Cortex of kidney (tissue), 1 donor: Measurements from ENCODE around the gene PDE4D.
"Not testable (repeated sequence)": the region's sequence is repeated elsewhere in the genome, so short reads cannot be mapped to it uniquely, and the experiment has no call there.

Experiments used
- DNase-seq: peaks from one replicate; lab custom pipeline; 2025; lab: John Stamatoyannopoulos, UW

PDE4D gene

GRCh38 chr5:59471463-59471862 lies 422.1 kb downstream of the PDE4D start:
- no peak for DNase-seq

DNA sequence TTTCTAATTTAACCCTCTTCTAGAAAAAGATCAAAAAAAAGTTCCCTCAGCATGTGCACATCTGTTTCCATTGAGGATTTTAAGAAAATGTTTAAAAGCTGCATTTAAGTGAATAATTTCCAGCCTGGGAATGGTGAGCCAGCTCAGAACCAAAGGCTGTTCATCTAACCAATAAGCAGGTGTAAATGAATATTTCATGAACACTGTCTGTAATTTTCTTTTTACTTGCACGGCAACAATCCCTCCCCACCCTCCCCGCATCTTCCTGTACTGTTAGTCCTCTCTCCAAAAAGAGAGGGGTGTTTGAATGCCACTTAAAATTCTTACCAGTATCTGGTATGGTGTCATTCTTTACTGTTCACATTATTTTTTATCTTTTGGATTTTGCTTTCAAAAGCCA lies 425.6 kb downstream of the PDE4D start:
- no peak for DNase-seq

DNA sequence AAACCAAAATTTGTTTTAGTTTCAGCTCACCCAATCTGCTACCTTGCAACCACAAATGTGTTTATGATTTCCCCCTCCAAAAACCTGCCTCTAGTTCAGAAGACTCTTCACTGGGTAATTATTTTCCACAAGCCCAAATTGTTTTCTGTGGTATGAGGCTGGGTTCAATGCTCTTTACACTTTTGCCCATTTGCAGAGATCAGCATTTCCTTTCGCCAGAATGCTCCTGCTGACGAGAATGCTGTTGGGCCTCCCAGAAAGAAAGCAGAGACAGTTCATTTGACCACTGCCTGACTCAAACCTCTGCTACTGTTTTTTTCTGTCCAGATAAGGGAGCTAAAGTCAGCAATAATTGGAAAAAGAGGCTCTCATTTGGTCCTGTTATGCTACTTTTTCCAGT lies 427.3 kb downstream of the PDE4D start:
- no peak for DNase-seq

DNA sequence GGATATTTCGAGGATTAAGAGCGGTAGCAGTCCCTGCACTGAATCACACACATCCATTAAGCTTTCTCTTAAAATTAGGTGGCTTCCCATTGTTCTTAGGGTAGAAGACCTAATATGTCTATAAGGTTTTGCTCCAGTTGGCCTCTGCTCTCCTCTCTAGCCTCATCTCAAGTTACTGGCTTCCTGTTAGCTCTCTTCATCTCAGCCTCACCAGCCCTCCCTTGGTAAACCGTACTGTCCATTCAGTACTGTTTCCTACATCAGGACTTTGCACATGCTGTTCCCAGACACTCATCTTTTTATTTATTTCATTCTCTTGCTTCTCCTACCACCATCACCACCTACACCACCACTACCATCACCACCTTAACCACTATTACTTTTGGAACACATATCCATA lies 428.6 kb downstream of the PDE4D start:
- DNase-seq: no peak

DNA sequence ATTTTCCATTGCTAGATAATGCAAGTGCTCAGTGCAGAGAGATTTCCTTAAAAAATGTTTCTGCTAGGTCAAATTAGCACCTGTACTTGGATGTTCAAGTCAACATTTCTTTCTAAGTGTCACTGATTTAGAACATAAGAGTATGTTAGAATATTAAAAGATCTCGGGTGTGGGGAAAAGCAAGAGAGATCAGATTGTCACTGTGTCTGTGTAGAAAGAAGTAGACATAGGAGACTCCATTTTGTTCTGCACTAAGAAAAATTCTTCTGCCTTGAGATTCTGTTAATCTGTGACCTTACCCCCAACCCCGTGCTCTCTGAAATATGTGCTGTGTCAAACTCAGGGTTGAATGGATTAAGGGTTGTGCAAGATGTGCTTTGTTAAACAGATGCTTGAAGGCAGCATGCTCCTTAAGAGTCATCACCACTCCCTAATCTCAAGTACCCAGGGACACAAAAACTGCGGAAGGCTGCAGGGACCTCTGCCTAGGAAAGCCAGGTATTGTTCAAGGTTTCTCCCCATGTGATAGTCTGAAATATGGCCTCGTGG lies 429.8 kb downstream of the PDE4D start:
- DNase-seq: not testable (repeated sequence)

DNA sequence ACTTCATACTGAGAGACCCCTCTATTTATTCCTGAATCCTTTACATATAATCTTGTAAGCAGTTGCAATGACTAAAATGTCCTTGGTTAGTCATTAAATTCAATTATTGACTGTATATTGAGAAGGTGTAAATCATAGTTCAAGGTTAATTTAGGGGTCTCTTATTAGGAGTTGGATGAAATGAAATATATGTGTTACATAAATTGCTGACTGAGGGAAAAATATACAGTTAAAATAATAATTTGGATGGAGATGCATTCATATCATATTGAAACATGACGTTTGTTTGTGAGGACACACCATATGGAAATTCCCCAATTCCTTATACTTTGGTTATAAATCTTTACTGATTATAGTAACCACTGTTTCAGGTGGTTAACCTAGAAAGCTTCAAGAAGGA lies 430.6 kb downstream of the PDE4D start:
- DNase-seq: no peak

GRCh38 chr5:59460368-59461153 lies 433.0 kb downstream of the PDE4D start:
- no peak for DNase-seq

- no peak for DNase-seq
Observed at GRCh38 chr5:59458966-59459729, 434.4 kb downstream of the PDE4D start.

GRCh38 chr5:59458321-59458720 lies 435.2 kb downstream of the PDE4D start:
- DNase-seq: no peak

- DNase-seq: no peak
Observed at GRCh38 chr5:59449905-59450644, 443.5 kb downstream of the PDE4D start.

DNA sequence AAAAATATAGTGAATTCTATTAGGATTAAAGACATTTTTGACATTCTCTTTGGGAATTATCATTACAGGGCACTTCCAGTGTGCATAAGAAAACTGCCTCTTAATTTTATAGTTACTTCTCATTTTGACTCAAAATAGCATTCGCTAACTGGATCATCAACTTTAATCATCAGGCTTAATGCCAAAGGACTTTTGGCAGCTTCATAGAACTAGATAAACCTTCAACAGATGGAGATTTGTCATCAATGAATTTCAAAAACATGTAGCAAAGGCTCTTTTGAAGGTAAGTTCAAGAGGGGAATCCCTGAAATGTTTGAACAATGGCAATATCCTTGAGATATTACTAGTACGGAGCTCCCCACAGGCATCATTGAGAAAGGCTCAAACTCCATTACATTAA lies 447.2 kb downstream of the PDE4D start:
- DNase-seq: no peak

DNA sequence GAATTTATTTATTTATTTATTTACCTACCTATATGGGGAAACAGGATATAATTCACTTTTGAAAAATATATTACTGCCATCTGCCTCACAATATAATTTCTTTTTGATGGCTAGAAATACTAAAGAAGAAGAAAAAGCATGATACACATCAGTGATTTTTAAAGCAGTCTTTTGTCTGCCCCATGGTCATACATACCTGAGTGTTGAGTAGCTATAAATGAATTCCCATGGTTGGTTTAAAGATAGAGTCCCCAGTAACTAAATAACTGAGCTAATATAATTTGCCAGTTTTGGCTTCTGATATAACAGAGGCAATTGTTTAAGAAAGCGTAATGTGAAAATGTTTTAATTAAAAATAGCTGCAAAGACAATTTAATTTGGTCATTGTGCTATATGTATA lies 447.8 kb downstream of the PDE4D start:
- no peak for DNase-seq

DNA sequence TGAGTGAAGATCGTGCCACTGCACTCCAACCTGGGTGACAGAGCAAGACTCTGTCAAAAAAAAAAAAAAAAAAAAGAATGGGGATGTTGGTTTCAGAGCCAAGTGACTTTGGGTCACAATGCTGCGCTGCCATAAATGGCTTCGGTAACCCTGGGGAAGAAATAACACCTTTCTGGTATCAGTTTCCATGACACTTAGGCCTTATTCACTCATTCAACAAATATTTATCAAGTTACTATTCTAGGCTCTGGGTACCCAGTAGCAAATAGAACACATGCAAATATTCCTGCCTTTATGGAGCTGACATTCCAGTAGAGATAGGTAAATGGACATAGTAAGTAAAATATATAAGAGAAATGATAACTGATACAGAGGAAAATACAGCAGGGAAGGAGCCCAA lies 454.2 kb downstream of the PDE4D start:
- DNase-seq: no peak

GRCh38 chr5:59437176-59437575 lies 456.4 kb downstream of the PDE4D start:
- no peak for DNase-seq

- DNase-seq: no peak
Observed at GRCh38 chr5:59436364-59437148, 457.0 kb downstream of the PDE4D start.

GRCh38 chr5:59433174-59433573 lies 460.4 kb downstream of the PDE4D start:
- no peak for DNase-seq

GRCh38 chr5:59430066-59430685 lies 463.4 kb downstream of the PDE4D start:
- DNase-seq: no peak

DNA sequence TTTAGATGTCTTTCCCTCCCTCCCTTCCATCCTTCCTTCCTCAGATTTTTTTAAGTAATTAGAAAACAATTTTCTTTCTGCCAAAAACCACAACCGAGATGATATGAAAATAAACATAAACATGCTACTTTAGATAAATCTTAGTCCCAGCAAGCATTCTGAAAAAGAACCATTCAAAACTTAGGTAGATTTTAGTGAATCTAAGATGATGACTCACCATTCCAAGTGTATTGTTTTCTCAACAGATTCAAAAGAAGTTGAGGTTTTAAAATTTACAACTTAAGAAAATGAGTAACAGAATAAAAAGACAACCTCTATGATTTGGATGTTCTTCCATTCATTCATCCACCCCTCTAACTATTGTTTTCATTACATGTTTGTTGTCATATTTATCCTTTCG lies 465.1 kb downstream of the PDE4D start:
- DNase-seq: no peak

DNA sequence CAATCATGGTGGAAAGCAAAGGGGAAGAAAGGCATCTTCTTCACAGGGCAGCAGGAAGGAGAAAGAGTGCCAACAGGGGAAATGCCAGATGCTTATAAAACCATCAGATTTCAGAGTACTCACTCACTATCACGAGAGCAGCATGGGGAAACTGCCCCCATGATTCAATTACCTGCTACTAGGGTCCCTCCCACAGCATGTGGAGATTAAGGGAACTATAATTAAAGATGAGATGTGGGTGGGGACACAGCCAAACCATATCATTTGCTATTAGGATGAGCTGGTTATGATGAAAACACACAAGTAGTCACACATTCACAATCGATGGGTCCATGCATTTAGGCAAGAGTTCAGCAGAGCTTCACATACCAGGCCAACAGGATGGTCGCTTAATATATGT lies 469.0 kb downstream of the PDE4D start:
- no peak for DNase-seq

GRCh38 chr5:59423021-59423420 lies 470.5 kb downstream of the PDE4D start:
- no peak for DNase-seq
